Fibroblast of skin of back (primary cell): Measurements from ENCODE around the gene GOLGA6A.

Source experiments
- DNase-seq: peaks from one replicate; pipeline ENCODE4 v3.0.0-alpha.2; 2013

The GOLGA6A gene

GRCh38 chr15:74035121-74036017 lies 47.0 kb downstream of the GOLGA6A start:
- DNase-seq: no peak

- no peak for DNase-seq
These were observed 48.1 kb downstream of the GOLGA6A start for GRCh38 chr15:74034206-74034755.

GRCh38 chr15:74032606-74033561 lies 49.5 kb downstream of the GOLGA6A start:
- no peak for DNase-seq

GRCh38 chr15:74032046-74032445 lies 50.3 kb downstream of the GOLGA6A start:
- DNase-seq: no peak

GRCh38 chr15:74028646-74029045 lies 53.7 kb downstream of the GOLGA6A start:
- DNase-seq: no peak

- DNase-seq: no peak
These were observed 54.7 kb downstream of the GOLGA6A start for GRCh38 chr15:74027688-74028087.

- DNase-seq: no peak
These were observed 56.9 kb downstream of the GOLGA6A start for GRCh38 chr15:74025436-74025835.

GRCh38 chr15:74024687-74025086 lies 57.7 kb downstream of the GOLGA6A start:
- DNase-seq: no peak

GRCh38 chr15:74022706-74023470 lies 59.5 kb downstream of the GOLGA6A start:
- DNase-seq: no peak
